GM12878 (cell line): ENCODE results near the gene SULF2.

Experiments
- SREBF2 ChIP-seq: IDR thresholded peaks from 2 replicates; pipeline ENCODE4 v1.6.1; 2012; ENCODE audit warnings: mild to moderate bottlenecking, low read length
- TAF1 ChIP-seq: IDR thresholded peaks from 2 replicates; pipeline ENCODE4 v1.6.1; 2011; ENCODE audit warnings: mild to moderate bottlenecking, low read depth, low read length, borderline replicate concordance
- TCF12 ChIP-seq: IDR thresholded peaks from 2 replicates; pipeline ENCODE4 v1.6.1; 2011; ENCODE audit warnings: low read depth, mild to moderate bottlenecking, low read length
- TF ChIP-seq, protein P1 (sequence below), 3 experiments: IDR thresholded peaks in 2 of 3; conservative IDR thresholded peaks in 1 of 3; 2 replicates each; pipeline ENCODE4 v1.5.1; 2011; ENCODE audit warnings: low read depth in 3 of 3, low read length in 3 of 3, mild to moderate bottlenecking in 3 of 3, control low read depth in 2 of 3, moderate library complexity in 2 of 3, inconsistent platforms in 1 of 3, mixed read lengths in 1 of 3; ENCODE audit not compliant: control insufficient read depth in 2 of 3, insufficient read depth in 1 of 3; ENCODE audit errors: extremely low read depth in 1 of 3
- TF ChIP-seq, protein P2 (sequence below): fragments of 150-350 bp; IDR thresholded peaks from 2 replicates; pipeline ENCODE4 v1.6.1; 2016; ENCODE audit warnings: low read depth, low read length
- TF ChIP-seq, protein P3 (sequence below): IDR thresholded peaks from 2 replicates; pipeline ENCODE4 v1.6.1; 2012; ENCODE audit warnings: low read length, inconsistent platforms

DNA sequence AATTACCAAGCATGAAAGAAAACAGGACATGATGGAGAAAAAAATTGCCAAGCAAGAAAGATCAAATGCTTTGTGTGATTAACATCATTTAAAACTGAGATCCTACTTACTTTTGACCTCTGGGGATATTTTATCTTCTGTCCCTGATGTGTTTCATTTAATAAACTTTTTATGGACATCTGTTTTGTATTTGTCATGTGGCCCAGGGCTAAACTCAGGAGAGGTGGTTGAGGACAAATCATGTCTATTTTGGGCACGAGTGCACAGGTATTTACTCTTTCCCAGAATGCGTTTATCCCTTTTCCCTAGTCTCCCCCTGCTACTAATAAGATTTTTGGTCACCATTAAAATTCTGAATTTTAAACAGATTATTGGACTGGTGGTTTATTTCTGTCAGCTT lies 155.4 kb downstream of the SULF2 start:
- TF ChIP-seq, protein P1, sequence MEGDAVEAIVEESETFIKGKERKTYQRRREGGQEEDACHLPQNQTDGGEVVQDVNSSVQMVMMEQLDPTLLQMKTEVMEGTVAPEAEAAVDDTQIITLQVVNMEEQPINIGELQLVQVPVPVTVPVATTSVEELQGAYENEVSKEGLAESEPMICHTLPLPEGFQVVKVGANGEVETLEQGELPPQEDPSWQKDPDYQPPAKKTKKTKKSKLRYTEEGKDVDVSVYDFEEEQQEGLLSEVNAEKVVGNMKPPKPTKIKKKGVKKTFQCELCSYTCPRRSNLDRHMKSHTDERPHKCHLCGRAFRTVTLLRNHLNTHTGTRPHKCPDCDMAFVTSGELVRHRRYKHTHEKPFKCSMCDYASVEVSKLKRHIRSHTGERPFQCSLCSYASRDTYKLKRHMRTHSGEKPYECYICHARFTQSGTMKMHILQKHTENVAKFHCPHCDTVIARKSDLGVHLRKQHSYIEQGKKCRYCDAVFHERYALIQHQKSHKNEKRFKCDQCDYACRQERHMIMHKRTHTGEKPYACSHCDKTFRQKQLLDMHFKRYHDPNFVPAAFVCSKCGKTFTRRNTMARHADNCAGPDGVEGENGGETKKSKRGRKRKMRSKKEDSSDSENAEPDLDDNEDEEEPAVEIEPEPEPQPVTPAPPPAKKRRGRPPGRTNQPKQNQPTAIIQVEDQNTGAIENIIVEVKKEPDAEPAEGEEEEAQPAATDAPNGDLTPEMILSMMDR (IDR thresholded peaks at IDR 0.05 in 2 of 3, conservative IDR thresholded peaks at IDR 0.05 in 1 of 3; ENCODE audit: control insufficient read depth in 2 of 3, extremely low read depth in 1 of 3, insufficient read depth in 1 of 3, low read depth in 3 of 3, low read length in 3 of 3): no peak
- TF ChIP-seq TCF12 (no peak), TAF1 (no peak), SREBF2 (no peak)
- TF ChIP-seq, protein P2, sequence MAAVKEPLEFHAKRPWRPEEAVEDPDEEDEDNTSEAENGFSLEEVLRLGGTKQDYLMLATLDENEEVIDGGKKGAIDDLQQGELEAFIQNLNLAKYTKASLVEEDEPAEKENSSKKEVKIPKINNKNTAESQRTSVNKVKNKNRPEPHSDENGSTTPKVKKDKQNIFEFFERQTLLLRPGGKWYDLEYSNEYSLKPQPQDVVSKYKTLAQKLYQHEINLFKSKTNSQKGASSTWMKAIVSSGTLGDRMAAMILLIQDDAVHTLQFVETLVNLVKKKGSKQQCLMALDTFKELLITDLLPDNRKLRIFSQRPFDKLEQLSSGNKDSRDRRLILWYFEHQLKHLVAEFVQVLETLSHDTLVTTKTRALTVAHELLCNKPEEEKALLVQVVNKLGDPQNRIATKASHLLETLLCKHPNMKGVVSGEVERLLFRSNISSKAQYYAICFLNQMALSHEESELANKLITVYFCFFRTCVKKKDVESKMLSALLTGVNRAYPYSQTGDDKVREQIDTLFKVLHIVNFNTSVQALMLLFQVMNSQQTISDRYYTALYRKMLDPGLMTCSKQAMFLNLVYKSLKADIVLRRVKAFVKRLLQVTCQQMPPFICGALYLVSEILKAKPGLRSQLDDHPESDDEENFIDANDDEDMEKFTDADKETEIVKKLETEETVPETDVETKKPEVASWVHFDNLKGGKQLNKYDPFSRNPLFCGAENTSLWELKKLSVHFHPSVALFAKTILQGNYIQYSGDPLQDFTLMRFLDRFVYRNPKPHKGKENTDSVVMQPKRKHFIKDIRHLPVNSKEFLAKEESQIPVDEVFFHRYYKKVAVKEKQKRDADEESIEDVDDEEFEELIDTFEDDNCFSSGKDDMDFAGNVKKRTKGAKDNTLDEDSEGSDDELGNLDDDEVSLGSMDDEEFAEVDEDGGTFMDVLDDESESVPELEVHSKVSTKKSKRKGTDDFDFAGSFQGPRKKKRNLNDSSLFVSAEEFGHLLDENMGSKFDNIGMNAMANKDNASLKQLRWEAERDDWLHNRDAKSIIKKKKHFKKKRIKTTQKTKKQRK: no peak
- TF ChIP-seq, protein P3, sequence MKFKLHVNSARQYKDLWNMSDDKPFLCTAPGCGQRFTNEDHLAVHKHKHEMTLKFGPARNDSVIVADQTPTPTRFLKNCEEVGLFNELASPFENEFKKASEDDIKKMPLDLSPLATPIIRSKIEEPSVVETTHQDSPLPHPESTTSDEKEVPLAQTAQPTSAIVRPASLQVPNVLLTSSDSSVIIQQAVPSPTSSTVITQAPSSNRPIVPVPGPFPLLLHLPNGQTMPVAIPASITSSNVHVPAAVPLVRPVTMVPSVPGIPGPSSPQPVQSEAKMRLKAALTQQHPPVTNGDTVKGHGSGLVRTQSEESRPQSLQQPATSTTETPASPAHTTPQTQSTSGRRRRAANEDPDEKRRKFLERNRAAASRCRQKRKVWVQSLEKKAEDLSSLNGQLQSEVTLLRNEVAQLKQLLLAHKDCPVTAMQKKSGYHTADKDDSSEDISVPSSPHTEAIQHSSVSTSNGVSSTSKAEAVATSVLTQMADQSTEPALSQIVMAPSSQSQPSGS: no peak
